Fibroblast of villous mesenchyme (primary cell): ENCODE data around the gene CDH18. TPM values are rescaled to one million over a fixed set of nuclear protein-coding genes. Genes with fewer than 3 reads are reported as not detected.

Experiments
- DNase-seq: peaks from one replicate; pipeline ENCODE4 v3.0.0-alpha.2; 2010; ENCODE audit warnings: low read depth
- H3K4me3 ChIP-seq: 2 replicates; pipeline ENCODE4 v1.5.1; 2011; ENCODE audit warnings: low read depth, mild to moderate bottlenecking, low read length
- total RNA-seq: library from RNA; depleted of rRNA; stranded (reverse); fragments of >200 nt; gene quantifications from 2 replicates; pipeline ENCODE4 v1.2.3, GENCODE V29; 2012
- TF ChIP-seq, protein P1 (sequence below): IDR thresholded peaks from 2 replicates; pipeline ENCODE4 v1.5.1; 2012; ENCODE audit warnings: low read depth, mild to moderate bottlenecking, low read length; ENCODE audit not compliant: insufficient read depth

The CDH18 gene
- total RNA-seq, 1 donor, result 0.43 TPM

DNA sequence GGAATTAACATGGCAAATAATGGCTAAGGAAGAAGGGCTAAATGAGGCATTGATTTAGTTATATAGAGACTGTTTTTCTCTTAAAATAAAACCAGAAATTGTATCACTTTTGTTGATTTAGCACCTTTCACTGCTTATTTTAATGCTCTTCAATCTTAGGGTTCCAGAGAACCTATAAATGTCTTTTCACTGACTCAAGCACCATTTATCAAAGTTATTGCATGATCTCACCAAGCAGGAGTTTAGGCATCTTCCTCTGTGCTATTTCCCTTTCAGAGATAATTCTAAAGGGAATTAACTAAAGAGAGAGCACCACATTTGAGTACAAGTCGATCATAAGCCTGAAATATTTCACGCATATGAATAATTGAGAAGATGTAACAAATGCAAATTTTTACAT is 357.1 kb downstream of the CDH18 start:
- TF ChIP-seq, protein P1, sequence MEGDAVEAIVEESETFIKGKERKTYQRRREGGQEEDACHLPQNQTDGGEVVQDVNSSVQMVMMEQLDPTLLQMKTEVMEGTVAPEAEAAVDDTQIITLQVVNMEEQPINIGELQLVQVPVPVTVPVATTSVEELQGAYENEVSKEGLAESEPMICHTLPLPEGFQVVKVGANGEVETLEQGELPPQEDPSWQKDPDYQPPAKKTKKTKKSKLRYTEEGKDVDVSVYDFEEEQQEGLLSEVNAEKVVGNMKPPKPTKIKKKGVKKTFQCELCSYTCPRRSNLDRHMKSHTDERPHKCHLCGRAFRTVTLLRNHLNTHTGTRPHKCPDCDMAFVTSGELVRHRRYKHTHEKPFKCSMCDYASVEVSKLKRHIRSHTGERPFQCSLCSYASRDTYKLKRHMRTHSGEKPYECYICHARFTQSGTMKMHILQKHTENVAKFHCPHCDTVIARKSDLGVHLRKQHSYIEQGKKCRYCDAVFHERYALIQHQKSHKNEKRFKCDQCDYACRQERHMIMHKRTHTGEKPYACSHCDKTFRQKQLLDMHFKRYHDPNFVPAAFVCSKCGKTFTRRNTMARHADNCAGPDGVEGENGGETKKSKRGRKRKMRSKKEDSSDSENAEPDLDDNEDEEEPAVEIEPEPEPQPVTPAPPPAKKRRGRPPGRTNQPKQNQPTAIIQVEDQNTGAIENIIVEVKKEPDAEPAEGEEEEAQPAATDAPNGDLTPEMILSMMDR, result no peak
- DNase-seq, result no peak

DNA sequence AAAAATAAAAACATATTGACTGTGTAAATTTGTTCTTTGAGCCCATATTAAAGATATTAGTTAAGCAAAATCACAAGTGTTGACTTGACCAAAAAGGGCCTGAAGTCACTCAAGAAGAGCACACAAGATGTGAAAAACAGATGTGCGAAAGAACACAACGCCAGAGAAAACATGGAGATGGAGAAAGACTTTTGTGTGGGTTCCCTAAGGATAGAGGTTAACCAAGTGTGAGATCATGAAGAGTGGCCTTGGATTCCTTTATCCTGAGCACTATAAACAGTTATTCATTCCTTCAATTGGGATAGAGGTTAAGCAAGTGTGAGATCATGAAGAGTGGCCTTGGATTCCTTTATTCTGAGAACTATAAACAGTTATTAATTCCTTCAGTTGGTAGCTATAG is 361.8 kb downstream of the CDH18 start:
- H3K4me3 ChIP-seq, result no peak overlapping the region
- TF ChIP-seq, protein P1, result no peak
- DNase-seq, result no peak

More for the DNA sequence above, 357.1 kb downstream of the CDH18 start:
- no peak overlapping the region for H3K4me3 ChIP-seq

DNA sequence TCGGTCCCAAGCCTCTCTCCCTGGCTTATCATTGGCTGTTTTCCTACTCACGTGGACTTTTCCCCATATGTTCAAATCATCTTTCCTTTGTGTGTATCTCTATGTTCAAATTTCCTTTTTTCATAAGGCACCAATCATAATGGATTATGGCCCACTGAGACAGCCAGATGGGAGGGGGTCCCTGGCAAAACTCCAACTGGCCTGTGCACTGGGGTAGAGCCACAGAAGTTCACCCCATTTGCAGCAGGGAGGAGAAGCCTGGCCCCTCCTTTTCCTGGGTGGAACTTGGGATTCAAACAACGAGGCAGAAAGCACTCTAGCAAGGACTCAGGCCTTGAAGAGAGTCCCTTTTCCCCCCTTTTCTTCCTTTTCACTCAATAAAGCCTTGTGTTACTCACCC is 362.4 kb downstream of the CDH18 start:
- no peak overlapping the region for H3K4me3 ChIP-seq
- TF ChIP-seq, protein P1, result no peak

DNA sequence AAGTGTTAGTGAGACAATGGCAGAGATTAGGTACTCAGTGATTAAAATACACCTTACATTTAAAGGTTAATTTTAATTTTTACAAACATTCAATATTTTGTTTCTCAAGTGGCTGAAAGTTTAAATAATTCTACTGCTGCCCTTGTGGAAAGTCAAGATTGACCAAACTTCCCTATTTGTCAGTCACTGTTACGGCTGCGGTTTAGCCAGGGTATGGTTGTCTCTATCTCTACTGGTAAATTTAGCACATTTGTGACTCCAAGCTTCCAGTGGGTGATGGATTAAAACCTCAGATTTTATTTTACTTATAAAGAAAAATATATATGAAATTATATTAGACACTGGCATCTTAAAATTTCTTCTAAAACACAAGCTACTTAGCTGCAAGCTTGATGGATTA is 368.4 kb downstream of the CDH18 start:
- DNase-seq, result no peak
- H3K4me3 ChIP-seq, result no peak overlapping the region
- TF ChIP-seq, protein P1, result no peak

More for the DNA sequence above, 362.4 kb downstream of the CDH18 start:
- no peak for DNase-seq

DNA sequence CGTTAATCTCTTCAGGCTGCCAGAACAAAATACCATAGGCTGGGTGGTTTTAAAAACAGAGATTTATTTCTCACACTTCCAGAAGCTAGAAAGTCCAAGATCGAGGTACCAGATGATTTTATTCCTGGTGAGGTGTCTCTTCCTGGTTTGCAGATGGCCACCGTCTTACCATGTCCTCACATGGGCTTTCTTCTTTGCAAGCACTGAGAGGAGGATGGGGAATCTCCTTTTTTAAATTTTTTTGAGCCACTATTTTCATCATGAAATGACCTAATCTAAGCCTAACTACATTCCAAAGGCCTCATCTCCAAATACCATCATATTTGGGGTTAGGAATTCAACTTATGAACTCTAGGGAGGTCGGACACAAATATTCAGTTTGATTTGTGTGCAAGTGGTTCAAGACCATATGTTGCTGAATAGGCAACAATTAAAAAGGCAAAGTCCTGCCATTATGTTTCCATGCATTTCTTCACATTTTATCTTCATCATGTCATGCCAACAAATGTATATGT is 371.2 kb downstream of the CDH18 start:
- no peak for DNase-seq
- TF ChIP-seq, protein P1, result no peak
- no peak overlapping the region for H3K4me3 ChIP-seq

DNA sequence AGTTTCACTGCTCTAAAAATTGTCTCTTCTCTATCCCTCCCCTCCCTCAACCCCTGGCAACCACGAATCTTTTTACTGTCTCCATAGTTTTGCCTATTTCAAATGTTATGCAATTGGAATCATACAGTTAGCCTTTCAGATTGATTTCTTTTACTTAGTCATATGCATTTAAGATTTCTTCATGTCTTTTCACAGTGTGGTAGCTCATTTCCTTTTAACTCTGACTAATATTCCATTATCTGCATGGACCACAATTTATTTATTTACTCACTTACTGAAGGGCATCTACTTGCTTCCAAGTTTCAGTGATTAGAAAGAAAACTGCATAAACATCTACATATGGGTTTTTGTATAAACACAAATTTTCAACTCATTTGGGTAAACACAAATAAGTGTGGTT is 372.3 kb downstream of the CDH18 start:
- TF ChIP-seq, protein P1, result no peak
- H3K4me3 ChIP-seq, result no peak overlapping the region
- DNase-seq, result no peak

DNA sequence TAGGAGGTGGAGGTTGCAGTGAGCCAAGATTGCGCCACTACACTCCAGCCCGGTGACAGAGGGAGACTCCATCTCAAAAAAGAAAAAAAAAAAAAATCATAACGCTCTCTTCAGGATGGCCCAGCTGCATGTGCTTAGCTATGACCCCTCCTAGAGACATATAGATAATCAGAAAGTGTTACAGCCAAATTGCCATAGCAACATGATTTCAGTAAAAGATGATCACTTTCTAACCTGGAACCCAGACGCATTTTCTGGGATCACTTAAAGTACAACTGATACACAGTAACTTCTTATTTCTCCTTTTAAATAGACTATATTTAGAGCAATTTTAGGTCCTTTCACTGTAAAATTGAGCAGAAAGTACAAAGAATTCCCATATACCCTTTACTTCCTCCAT is 372.9 kb downstream of the CDH18 start:
- TF ChIP-seq, protein P1, result no peak
- H3K4me3 ChIP-seq, result no peak overlapping the region
- DNase-seq, result no peak
